ENCODE measurements around the gene SEC14L5.

The SEC14L5 gene

DNA sequence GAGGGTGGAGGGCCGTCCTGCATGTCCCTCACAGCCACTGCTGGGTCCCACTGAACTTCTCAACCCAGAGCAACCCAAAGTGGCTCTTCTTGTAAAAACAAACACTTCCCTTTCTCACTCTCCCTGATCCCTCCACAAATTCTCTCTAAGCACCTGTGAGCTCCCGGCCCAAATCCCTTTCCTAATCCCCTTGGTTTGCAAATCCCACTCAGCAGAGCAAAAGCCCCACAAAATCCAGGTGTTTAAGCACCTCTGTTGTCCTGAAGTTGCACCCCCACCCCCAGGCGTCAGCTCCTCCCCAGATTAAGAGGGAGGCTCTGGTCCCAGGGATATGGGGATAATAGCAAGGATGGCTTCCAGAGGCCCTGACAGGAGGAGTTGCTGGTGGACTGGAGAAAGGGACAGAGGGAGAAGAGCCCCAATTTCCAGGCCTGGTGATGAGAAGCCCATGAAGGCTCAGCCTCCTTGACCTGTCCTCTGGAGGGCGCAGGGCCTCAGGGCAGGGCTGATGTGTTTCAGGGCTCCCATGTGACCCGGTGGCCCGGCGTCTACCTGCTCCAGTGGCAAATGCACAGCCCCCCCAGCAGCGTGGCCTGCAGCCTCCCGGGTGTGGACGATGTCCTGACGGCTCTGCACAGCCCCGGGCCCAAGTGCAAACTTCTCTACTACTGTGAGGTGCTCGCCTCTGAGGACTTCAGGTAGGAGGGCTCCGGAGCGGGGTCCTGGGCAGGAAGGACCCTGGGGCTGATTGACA is 52.6 kb downstream of the SEC14L5 start:
- H3K4me1 ChIP-seq (ENCODE audit: insufficient read depth, low read length, severe bottlenecking): no peaks in the 10 kb centered on the region
- H3K79me2 ChIP-seq (ENCODE audit: insufficient read depth, low read length): no peaks in the 10 kb centered on the region
- no peaks in the 10 kb centered on the region for H3F3A ChIP-seq (ENCODE audit: insufficient read depth, low read length)
- no peaks in the 10 kb centered on the region for H3K27me3 ChIP-seq (ENCODE audit: insufficient read depth, low read length)
- no peak overlapping the region for H3K4me2 ChIP-seq (ENCODE audit: low read length)
- H2AFZ ChIP-seq (ENCODE audit: low read length): no peak overlapping the region
- H4K20me1 ChIP-seq (ENCODE audit: insufficient read depth, low read length): no peaks in the 10 kb centered on the region
- TF ChIP-seq, protein P1, sequence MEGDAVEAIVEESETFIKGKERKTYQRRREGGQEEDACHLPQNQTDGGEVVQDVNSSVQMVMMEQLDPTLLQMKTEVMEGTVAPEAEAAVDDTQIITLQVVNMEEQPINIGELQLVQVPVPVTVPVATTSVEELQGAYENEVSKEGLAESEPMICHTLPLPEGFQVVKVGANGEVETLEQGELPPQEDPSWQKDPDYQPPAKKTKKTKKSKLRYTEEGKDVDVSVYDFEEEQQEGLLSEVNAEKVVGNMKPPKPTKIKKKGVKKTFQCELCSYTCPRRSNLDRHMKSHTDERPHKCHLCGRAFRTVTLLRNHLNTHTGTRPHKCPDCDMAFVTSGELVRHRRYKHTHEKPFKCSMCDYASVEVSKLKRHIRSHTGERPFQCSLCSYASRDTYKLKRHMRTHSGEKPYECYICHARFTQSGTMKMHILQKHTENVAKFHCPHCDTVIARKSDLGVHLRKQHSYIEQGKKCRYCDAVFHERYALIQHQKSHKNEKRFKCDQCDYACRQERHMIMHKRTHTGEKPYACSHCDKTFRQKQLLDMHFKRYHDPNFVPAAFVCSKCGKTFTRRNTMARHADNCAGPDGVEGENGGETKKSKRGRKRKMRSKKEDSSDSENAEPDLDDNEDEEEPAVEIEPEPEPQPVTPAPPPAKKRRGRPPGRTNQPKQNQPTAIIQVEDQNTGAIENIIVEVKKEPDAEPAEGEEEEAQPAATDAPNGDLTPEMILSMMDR (IDR thresholded peaks at IDR 0.05; ENCODE audit: low read length): no peak; the same call in 1 of the 2 replicates
- no peak for TF ChIP-seq EZH2 (IDR thresholded peaks at IDR 0.05; ENCODE audit: borderline replicate concordance, low read length)
- no peak overlapping the region for H3K27ac ChIP-seq (ENCODE audit: low read depth, low read length, poor library complexity, severe bottlenecking)
- no peaks in the 10 kb centered on the region for H3K9me2 ChIP-seq (ENCODE audit: low read depth, low read length)
- no peak overlapping the region for H3K4me3 ChIP-seq (ENCODE audit: low read depth, low read length, poor library complexity, severe bottlenecking)
- H3K9ac ChIP-seq (ENCODE audit: low read length): no peak overlapping the region
- no peaks in the 10 kb centered on the region for H3K9me3 ChIP-seq (ENCODE audit: low read length)
- no peaks in the 10 kb centered on the region for H3K36me3 ChIP-seq (ENCODE audit: insufficient read depth, low read length)

DNA sequence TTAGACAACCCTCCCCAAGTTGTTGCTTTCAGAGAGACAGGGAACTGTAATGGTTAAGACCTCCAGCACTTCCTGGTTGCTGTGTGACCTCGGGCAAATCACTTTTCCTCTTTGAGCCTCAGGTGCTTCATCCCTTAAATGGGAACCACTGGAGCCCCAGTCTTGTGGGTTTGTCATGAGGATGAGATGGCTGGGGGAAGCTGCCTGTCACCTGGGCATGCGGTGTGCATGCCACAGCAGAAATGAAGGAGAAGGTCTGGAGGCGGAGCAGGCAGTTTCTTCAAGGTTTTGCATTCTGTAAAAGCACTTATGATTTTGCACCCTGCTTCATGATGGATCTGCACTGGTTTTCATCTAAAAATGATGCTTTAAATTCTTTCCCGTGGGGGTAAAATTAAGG is 53.5 kb downstream of the SEC14L5 start:
- no peaks in the 10 kb centered on the region for H3K9me2 ChIP-seq (ENCODE audit: low read depth, low read length)
- H3K4me3 ChIP-seq (ENCODE audit: low read depth, low read length, poor library complexity, severe bottlenecking): no peak overlapping the region
- H3K36me3 ChIP-seq (ENCODE audit: insufficient read depth, low read length): no peaks in the 10 kb centered on the region
- no peaks in the 10 kb centered on the region for H4K20me1 ChIP-seq (ENCODE audit: insufficient read depth, low read length)
- no peaks in the 10 kb centered on the region for H3F3A ChIP-seq (ENCODE audit: insufficient read depth, low read length)
- H3K9ac ChIP-seq (ENCODE audit: low read length): no peak overlapping the region
- no peak overlapping the region for H3K4me2 ChIP-seq (ENCODE audit: low read length)
- no peaks in the 10 kb centered on the region for H3K4me1 ChIP-seq (ENCODE audit: insufficient read depth, low read length, severe bottlenecking)
- H2AFZ ChIP-seq (ENCODE audit: low read length): no peak overlapping the region
- H3K9me3 ChIP-seq (ENCODE audit: low read length): no peaks in the 10 kb centered on the region
- no peaks in the 10 kb centered on the region for H3K27me3 ChIP-seq (ENCODE audit: insufficient read depth, low read length)
- no peak overlapping the region for H3K27ac ChIP-seq (ENCODE audit: low read depth, low read length, poor library complexity, severe bottlenecking)
- TF ChIP-seq, protein P1 (IDR thresholded peaks at IDR 0.05; ENCODE audit: low read length): no peak
- no peak for TF ChIP-seq EZH2 (IDR thresholded peaks at IDR 0.05; ENCODE audit: borderline replicate concordance, low read length)
- H3K79me2 ChIP-seq (ENCODE audit: insufficient read depth, low read length): no peaks in the 10 kb centered on the region

DNA sequence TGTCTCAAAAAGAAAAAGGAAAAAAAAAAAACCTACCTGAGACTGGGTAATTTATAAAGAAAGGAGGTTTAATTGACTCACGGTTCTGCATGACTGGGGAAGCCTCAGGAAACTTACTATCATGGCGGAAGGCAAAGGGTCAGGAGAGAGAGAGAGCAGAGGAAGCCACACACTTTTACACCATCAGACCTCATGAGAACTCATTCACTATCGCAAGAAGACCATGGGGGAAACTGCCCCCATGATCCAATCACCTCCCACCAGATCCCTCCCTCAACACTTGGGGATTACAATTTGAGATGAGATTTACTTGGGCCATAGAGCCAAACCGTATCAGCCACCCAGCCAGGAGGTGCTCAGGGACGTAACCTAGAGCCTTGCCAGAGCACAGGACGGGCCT is 54.8 kb downstream of the SEC14L5 start:
- Histone ChIP-seq H3K27ac (ENCODE audit: low read depth, low read length, poor library complexity, severe bottlenecking) (no peak overlapping the region), H3K36me3 (ENCODE audit: insufficient read depth, low read length) (no peaks in the 10 kb centered on the region), H3K79me2 (ENCODE audit: insufficient read depth, low read length) (no peaks in the 10 kb centered on the region)

More for the DNA sequence above, 54.8 kb downstream of the SEC14L5 start:
- no peak overlapping the region for H3K9ac ChIP-seq (ENCODE audit: low read length)
- H2AFZ ChIP-seq (ENCODE audit: low read length): no peak overlapping the region
- no peak overlapping the region for H3K4me2 ChIP-seq (ENCODE audit: low read length)
- no peak overlapping the region for H3K4me3 ChIP-seq (ENCODE audit: low read depth, low read length, poor library complexity, severe bottlenecking)
- no peaks in the 10 kb centered on the region for H4K20me1 ChIP-seq (ENCODE audit: insufficient read depth, low read length)
- no peaks in the 10 kb centered on the region for H3F3A ChIP-seq (ENCODE audit: insufficient read depth, low read length)
- no peaks in the 10 kb centered on the region; the same call in 1 of the 2 replicates for H3K27me3 ChIP-seq (ENCODE audit: insufficient read depth, low read length)
- no peaks in the 10 kb centered on the region for H3K9me2 ChIP-seq (ENCODE audit: low read depth, low read length)
- H3K9me3 ChIP-seq (ENCODE audit: low read length): no peaks in the 10 kb centered on the region
- TF ChIP-seq, protein P1 (IDR thresholded peaks at IDR 0.05; ENCODE audit: low read length): no peak
- TF ChIP-seq EZH2 (IDR thresholded peaks at IDR 0.05; ENCODE audit: borderline replicate concordance, low read length): no peak
- H3K4me1 ChIP-seq (ENCODE audit: insufficient read depth, low read length, severe bottlenecking): no peaks in the 10 kb centered on the region
